ENCODE data around the gene DAW1.

- TF ChIP-seq CTCF (IDR thresholded peaks at IDR 0.05): no peak
- TF ChIP-seq POLR2A (IDR thresholded peaks at IDR 0.05): no peak
Measured at GRCh38 chr2:227849906-227850305, 21.5 kb upstream of the DAW1 start.
